HG03135 (cell line): ENCODE results near the gene WARS2.
"Not testable (repeated sequence)": the region's sequence is repeated elsewhere in the genome, so short reads cannot be mapped to it uniquely, and the experiment has no call there.

Experiments used
- ATAC-seq: cut with Tn5 transposase; IDR thresholded peaks from one replicate; pipeline ENCODE4 v1.9.1; 2021; ENCODE audit warnings: mild to moderate bottlenecking, moderate library complexity; ENCODE audit not compliant: unreplicated experiment

The WARS2 gene

GRCh38 chr1:119140177-119141019 is at the start of gene WARS2:
WARS2 (minus strand) TSS chr1:119140653; CDS start chr1:119140644, 9 bp downstream.
- peak; percentile 91 for ATAC-seq

- no peak for ATAC-seq
Observed at GRCh38 chr1:119188926-119189325, 48.5 kb upstream of the WARS2 start.

- no peak for ATAC-seq
Observed at GRCh38 chr1:119187416-119187815, 47.0 kb upstream of the WARS2 start.

GRCh38 chr1:119186471-119186870 is 46.0 kb upstream of the WARS2 start:
- no peak for ATAC-seq

- ATAC-seq = no peak
Observed at GRCh38 chr1:119184972-119185371, 44.5 kb upstream of the WARS2 start.

- ATAC-seq = no peak
Observed at GRCh38 chr1:119181218-119181617, 40.8 kb upstream of the WARS2 start.

GRCh38 chr1:119179051-119179450 is 38.6 kb upstream of the WARS2 start:
- ATAC-seq = no peak

GRCh38 chr1:119172927-119173326 is 32.5 kb upstream of the WARS2 start:
- not testable (repeated sequence) for ATAC-seq

GRCh38 chr1:119171381-119172010 is 31.0 kb upstream of the WARS2 start:
- ATAC-seq = not testable (repeated sequence)

- no peak for ATAC-seq
Observed at GRCh38 chr1:119163396-119163795, 22.9 kb upstream of the WARS2 start.

GRCh38 chr1:119160866-119161265 is 20.4 kb upstream of the WARS2 start:
- ATAC-seq = no peak

- no peak for ATAC-seq
Observed at GRCh38 chr1:119160409-119160808, 20.0 kb upstream of the WARS2 start.

- ATAC-seq = no peak
Observed at GRCh38 chr1:119159966-119160365, 19.5 kb upstream of the WARS2 start.

GRCh38 chr1:119159111-119159510 is 18.7 kb upstream of the WARS2 start:
- no peak for ATAC-seq

GRCh38 chr1:119156761-119157160 is 16.3 kb upstream of the WARS2 start:
- not testable (repeated sequence) for ATAC-seq

- not testable (repeated sequence) for ATAC-seq
Observed at GRCh38 chr1:119155069-119155468, 14.6 kb upstream of the WARS2 start.

GRCh38 chr1:119150150-119150549 is 9.7 kb upstream of the WARS2 start:
- ATAC-seq = no peak

- no peak for ATAC-seq
Observed at GRCh38 chr1:119147661-119148090, 7.2 kb upstream of the WARS2 start.

GRCh38 chr1:119146466-119146865 is 6.0 kb upstream of the WARS2 start:
- no peak for ATAC-seq

- ATAC-seq = no peak
Observed at GRCh38 chr1:119144813-119145212, 4.4 kb upstream of the WARS2 start.

- ATAC-seq = no peak
Observed at GRCh38 chr1:119143706-119144105, 3.3 kb upstream of the WARS2 start.

- no peak for ATAC-seq
Observed at GRCh38 chr1:119141660-119142059, 1.2 kb upstream of the WARS2 start.
